Ectodermal cell (in vitro differentiated cells): ENCODE results near the gene ENHO.

Experiments
- H3K27ac ChIP-seq: 2 replicates; pipeline ENCODE4 v1.7.0; 2013; ENCODE audit warnings: mild to moderate bottlenecking, low read depth, low read length; ENCODE audit not compliant: insufficient read depth, poor library complexity, severe bottlenecking
- H3K27me3 ChIP-seq: 2 replicates; pipeline ENCODE4 v1.7.0; 2013; ENCODE audit warnings: mild to moderate bottlenecking, low read length; ENCODE audit not compliant: insufficient read depth, control insufficient read depth, poor library complexity, severe bottlenecking
- H3K36me3 ChIP-seq: one replicate; pipeline ENCODE4 v1.7.0; 2013; ENCODE audit warnings: low read length; ENCODE audit not compliant: control insufficient read depth, insufficient read depth
- H3K4me1 ChIP-seq: one replicate; pipeline ENCODE4 v1.7.0; 2013; ENCODE audit warnings: low read length; ENCODE audit not compliant: control insufficient read depth, insufficient read depth
- H3K4me3 ChIP-seq: 2 replicates; pipeline ENCODE4 v1.7.0; 2013; ENCODE audit warnings: low read depth, low read length, control low read depth; ENCODE audit not compliant: insufficient read depth
- H3K9me3 ChIP-seq: 2 replicates; pipeline ENCODE4 v1.7.0; 2013; ENCODE audit warnings: mild to moderate bottlenecking, low read length, moderate library complexity; ENCODE audit not compliant: control insufficient read depth
- WGBS, 2 experiments: methylation state at CpG; one replicate each; pipeline ENCODE4 v1.1.7; 2013; ENCODE audit warnings: missing lambda C conversion rate in 2 of 2; 5-methylcytosine and 5-hydroxymethylcytosine counted together

The ENHO gene

GRCh38 chr9:34518896-34519295 lies 3.9 kb downstream of the ENHO start:
- Histone ChIP-seq H3K27me3 (peaks cover 11% of the 10 kb centered on the region), H3K36me3 (no peaks in the 10 kb centered on the region), H3K4me1 (peaks cover 3% of the 10 kb centered on the region), H3K27ac (no peak overlapping the region), H3K9me3 (no peaks in the 10 kb centered on the region), H3K4me3 (no peak overlapping the region)
- 91 to 95% methylated on average over 2 of the region's 2 CpGs for WGBS, 2 experiments

DNA sequence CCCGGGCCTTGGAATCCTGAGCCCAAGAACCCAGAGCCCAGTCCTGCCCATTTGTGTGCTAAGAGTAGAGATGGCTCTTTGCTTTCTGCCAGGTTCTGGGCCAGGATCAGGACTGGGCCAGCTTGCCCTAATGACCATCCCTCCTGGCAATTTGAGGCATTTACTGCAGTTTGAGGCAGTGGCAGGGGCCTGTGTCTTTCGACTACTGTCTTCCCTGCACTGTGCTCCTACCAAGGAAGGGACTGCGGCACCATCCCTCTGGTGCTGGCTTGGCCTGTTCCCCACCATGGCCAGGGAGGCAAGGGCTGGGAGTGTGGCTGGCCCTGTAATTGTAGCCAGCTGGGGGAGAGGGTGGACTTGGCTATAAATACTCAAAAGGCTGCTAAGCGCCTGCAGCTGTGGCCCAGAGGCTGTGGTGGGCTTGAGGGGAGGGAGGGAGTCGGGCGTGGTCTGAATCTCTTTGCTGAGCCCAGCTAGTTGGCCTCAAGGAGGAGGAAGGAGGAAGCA lies 4.6 kb downstream of the ENHO start:
- Histone ChIP-seq H3K4me1 (peaks cover 8% of the 10 kb centered on the region), H3K36me3 (no peaks in the 10 kb centered on the region), H3K27ac (no peak overlapping the region), H3K4me3 (no peak overlapping the region), H3K27me3 (peaks cover 8% of the 10 kb centered on the region), H3K9me3 (no peaks in the 10 kb centered on the region)
- 93 to 95% methylated on average over 6 of the region's 6 CpGs for WGBS, 2 experiments

GRCh38 chr9:34517185-34517584 lies 5.6 kb downstream of the ENHO start:
- 91 to 93% methylated on average over 7 of the region's 7 CpGs for WGBS, 2 experiments
- H3K4me3 ChIP-seq: no peak overlapping the region
- H3K9me3 ChIP-seq: no peaks in the 10 kb centered on the region
- peaks cover 3% of the 10 kb centered on the region for H3K27me3 ChIP-seq
- peaks cover 18% of the 10 kb centered on the region for H3K4me1 ChIP-seq
- H3K36me3 ChIP-seq: no peaks in the 10 kb centered on the region
- no peak overlapping the region for H3K27ac ChIP-seq

DNA sequence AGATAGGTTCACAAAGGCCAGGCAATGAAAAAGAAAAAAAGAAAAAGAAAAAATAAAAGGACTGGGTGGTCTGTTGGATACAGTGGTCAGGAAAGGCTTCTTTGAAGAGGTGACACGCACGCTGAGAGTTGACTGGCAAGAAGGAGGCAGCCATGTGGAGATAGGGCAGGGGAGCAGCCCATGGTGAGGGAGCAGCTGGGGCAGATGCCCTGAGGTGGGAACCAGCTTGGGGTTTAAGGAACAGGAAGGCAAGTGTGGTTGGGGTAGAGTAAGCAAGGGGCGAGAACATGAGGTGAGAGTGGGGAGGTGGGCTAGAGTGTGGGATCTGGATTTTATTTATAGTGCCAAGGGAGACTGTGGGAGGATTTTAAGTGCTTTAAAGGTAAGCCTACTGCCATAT lies 6.8 kb downstream of the ENHO start:
- H3K4me3 ChIP-seq: no peak overlapping the region

GRCh38 chr9:34514816-34515215 lies 8.0 kb downstream of the ENHO start:
- WGBS, 2 experiments: 93 to 97% methylated on average over 3 of the region's 3 CpGs
- H3K36me3 ChIP-seq: no peaks in the 10 kb centered on the region
- no peak overlapping the region for H3K4me3 ChIP-seq
- no peaks in the 10 kb centered on the region for H3K9me3 ChIP-seq
- H3K27me3 ChIP-seq: no peaks in the 10 kb centered on the region
- H3K27ac ChIP-seq: no peak overlapping the region
- H3K4me1 ChIP-seq: peaks cover 25% of the 10 kb centered on the region

More for the DNA sequence above, 6.8 kb downstream of the ENHO start:
- Histone ChIP-seq H3K27ac (no peak overlapping the region), H3K9me3 (no peaks in the 10 kb centered on the region), H3K36me3 (no peaks in the 10 kb centered on the region), H3K27me3 (no peaks in the 10 kb centered on the region), H3K4me1 (peaks cover 20% of the 10 kb centered on the region)
- 92% methylated on average over 3 of the region's 3 CpGs for WGBS, 2 experiments

GRCh38 chr9:34514401-34514800 lies 8.4 kb downstream of the ENHO start:
- Histone ChIP-seq H3K4me1 (peaks cover 25% of the 10 kb centered on the region), H3K27ac (no peak overlapping the region), H3K4me3 (no peak overlapping the region), H3K9me3 (no peaks in the 10 kb centered on the region), H3K27me3 (no peaks in the 10 kb centered on the region), H3K36me3 (no peaks in the 10 kb centered on the region)
- WGBS, 2 experiments: 96 to 97% methylated on average over 8 of the region's 8 CpGs

- Histone ChIP-seq H3K4me1 (peaks cover 25% of the 10 kb centered on the region), H3K4me3 (no peak overlapping the region), H3K27ac (no peak overlapping the region), H3K36me3 (no peaks in the 10 kb centered on the region), H3K9me3 (no peaks in the 10 kb centered on the region), H3K27me3 (no peaks in the 10 kb centered on the region)
- WGBS, 2 experiments: 27% methylated on average over 2 of the region's 2 CpGs
Observed at GRCh38 chr9:34513567-34514214, 9.1 kb downstream of the ENHO start.

DNA sequence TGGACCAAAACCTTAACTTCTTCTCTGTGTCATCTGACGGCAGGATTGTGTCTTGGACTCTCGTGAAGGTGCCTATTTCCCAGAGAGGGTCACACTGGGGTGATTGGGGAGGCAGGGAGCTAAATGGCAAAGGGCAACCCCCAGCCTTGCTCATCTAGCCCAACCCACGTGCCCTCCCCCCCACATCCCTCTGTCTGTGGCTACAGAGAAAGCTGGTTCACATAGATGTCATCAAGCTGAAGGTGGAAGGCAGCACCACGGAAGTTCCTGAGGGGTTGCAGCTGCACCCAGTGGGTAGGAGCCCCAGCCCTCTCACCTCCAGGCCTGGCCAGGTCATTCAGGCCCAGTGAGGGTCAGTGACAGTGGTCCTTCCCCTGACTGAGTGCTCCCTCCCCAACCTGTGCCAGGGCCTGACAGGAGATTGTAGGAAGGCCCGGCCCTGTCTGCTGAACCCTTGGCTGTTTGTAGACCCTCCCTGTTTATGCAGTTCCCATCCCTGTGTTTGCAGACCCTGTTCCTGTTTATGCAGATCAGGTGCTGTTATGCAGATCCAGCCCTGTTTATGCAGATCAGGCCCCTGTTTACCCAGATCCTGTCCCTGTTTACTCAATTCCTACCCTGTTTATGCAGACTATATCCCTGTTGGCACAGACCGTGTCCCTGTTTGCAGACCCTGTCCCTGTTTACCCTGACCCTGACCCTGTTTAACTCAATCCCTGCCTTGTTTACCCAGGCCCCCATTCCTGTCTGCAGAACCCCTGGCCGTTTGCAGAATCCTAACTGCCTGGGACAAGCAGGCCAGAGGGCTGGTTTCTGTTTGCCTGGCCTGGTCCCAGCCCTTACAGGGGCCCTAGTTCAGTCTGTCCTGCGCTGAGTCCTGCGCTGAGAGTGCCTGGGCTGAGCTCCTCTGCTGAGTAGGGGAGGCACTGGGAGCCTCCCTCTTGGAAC lies 10.4 kb downstream of the ENHO start:
- H3K27ac ChIP-seq: no peak overlapping the region
- 63 to 66% methylated on average over 9 of the region's 9 CpGs for WGBS, 2 experiments

GRCh38 chr9:34510497-34511468 lies 12.0 kb downstream of the ENHO start:
- peaks cover 25% of the 10 kb centered on the region for H3K4me1 ChIP-seq
- WGBS, 2 experiments: 75 to 77% methylated on average over 13 of the region's 13 CpGs

More for the DNA sequence above, 10.4 kb downstream of the ENHO start:
- Histone ChIP-seq H3K27me3 (no peaks in the 10 kb centered on the region), H3K4me1 (peaks cover 25% of the 10 kb centered on the region), H3K36me3 (no peaks in the 10 kb centered on the region), H3K9me3 (no peaks in the 10 kb centered on the region), H3K4me3 (no peak overlapping the region)

More at GRCh38 chr9:34510497-34511468, 12.0 kb downstream of the ENHO start:
- no peaks in the 10 kb centered on the region for H3K9me3 ChIP-seq
- no peaks in the 10 kb centered on the region for H3K36me3 ChIP-seq
- H3K27me3 ChIP-seq: no peaks in the 10 kb centered on the region
- no peak overlapping the region for H3K4me3 ChIP-seq
- no peak overlapping the region for H3K27ac ChIP-seq
